BLaER1 (cell line): ENCODE measurements around the gene GDF7.

Source experiments
- H3K27ac ChIP-seq: shearing (Covaris generic); formaldehyde crosslinking; 2 replicates; pipeline ENCODE4 v1.8.1; 2022
- H3K27me3 ChIP-seq: shearing (Covaris generic); formaldehyde crosslinking; 2 replicates; pipeline ENCODE4 v1.8.1; 2022
- H3K36me3 ChIP-seq: shearing (Covaris generic); formaldehyde crosslinking; 2 replicates; pipeline ENCODE4 v1.8.1; 2022
- H3K4me1 ChIP-seq: shearing (Covaris generic); formaldehyde crosslinking; 2 replicates; pipeline ENCODE4 v1.8.1; 2022
- H3K4me2 ChIP-seq: shearing (Covaris generic); formaldehyde crosslinking; 2 replicates; pipeline ENCODE4 v1.8.1; 2022
- H3K4me3 ChIP-seq: shearing (Covaris generic); formaldehyde crosslinking; 2 replicates; pipeline ENCODE4 v1.8.1; 2022
- H3K9ac ChIP-seq: shearing (Covaris generic); formaldehyde crosslinking; 2 replicates; pipeline ENCODE4 v1.8.1; 2022
- H3K9me3 ChIP-seq: shearing (Covaris generic); formaldehyde crosslinking; 2 replicates; pipeline ENCODE4 v1.8.1; 2022
- H4K20me1 ChIP-seq: shearing (Covaris generic); formaldehyde crosslinking; 2 replicates; pipeline ENCODE4 v1.8.1; 2022
- Cebpa-rat ChIP-seq: shearing (Covaris generic); IDR thresholded peaks from 2 replicates; pipeline ENCODE4 v1.8.1; 2022

The GDF7 gene

DNA sequence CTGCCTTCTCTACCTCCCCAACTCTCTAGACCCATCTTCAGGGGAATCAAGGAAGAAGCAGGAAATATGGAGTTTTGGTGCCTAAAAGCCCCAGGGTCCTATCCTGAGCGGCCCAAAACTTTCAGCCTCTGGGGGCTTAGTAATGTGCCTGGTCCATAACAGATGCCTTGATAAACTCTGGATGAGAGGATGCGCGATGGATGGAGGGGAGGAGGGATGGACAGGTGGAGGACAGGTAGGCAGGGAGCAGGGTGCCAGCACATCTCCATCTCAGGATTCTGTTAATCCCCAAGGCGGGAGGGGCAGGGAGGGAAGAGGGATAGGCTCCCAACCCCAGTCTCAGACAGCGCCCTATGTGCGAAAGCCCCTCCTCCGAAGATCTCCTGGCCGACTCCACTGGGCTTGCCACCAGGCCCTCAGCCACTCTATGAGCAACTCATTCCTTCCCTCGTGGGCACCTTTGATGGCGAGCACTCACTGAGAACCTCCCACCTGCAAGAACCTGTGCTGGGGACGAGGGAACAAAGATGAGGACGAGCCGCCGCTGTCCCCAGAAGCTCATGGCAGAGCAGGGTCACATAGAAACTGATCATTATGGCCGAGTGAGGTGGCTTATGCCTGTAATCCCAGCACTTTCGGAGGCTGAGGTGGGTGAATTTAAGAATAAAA is 39.1 kb upstream of the GDF7 start:
- Histone ChIP-seq H3K4me3 (no peak overlapping the region), H3K4me2 (peak overlapping the region; percentile 84), H3K27me3 (no peaks in the 10 kb centered on the region), H3K9ac (no peak overlapping the region), H3K9me3 (no peaks in the 10 kb centered on the region), H4K20me1 (peaks cover 48% of the 10 kb centered on the region), H3K27ac (no peak overlapping the region), H3K4me1 (peaks cover 58% of the 10 kb centered on the region), H3K36me3 (peaks cover 38% of the 10 kb centered on the region)
- no peak for TF ChIP-seq Cebpa-rat

- Histone ChIP-seq H3K27ac (no peak overlapping the region), H4K20me1 (peaks cover 44% of the 10 kb centered on the region), H3K27me3 (no peaks in the 10 kb centered on the region), H3K9me3 (no peaks in the 10 kb centered on the region), H3K4me3 (no peak overlapping the region), H3K4me1 (peaks cover 62% of the 10 kb centered on the region), H3K4me2 (no peak overlapping the region), H3K9ac (no peak overlapping the region), H3K36me3 (peaks cover 25% of the 10 kb centered on the region; the same call in 1 of the 2 replicates)
- TF ChIP-seq Cebpa-rat: no peak
Observed at GRCh38 chr2:20629181-20629580, 37.8 kb upstream of the GDF7 start.

GRCh38 chr2:20629581-20630171 is 37.3 kb upstream of the GDF7 start:
- no peaks in the 10 kb centered on the region for H3K27me3 ChIP-seq
- peaks cover 20% of the 10 kb centered on the region; the same call in 1 of the 2 replicates for H3K36me3 ChIP-seq
- H3K9ac ChIP-seq: no peak overlapping the region
- TF ChIP-seq Cebpa-rat: no peak
- H3K27ac ChIP-seq: no peak overlapping the region
- no peak overlapping the region for H3K4me2 ChIP-seq
- H3K9me3 ChIP-seq: no peaks in the 10 kb centered on the region
- H3K4me3 ChIP-seq: no peak overlapping the region
- H4K20me1 ChIP-seq: peaks cover 47% of the 10 kb centered on the region
- H3K4me1 ChIP-seq: peaks cover 64% of the 10 kb centered on the region

GRCh38 chr2:20630967-20631366 is 36.0 kb upstream of the GDF7 start:
- no peaks in the 10 kb centered on the region for H3K27me3 ChIP-seq
- no peaks in the 10 kb centered on the region for H3K9me3 ChIP-seq
- H3K27ac ChIP-seq: no peak overlapping the region
- H3K4me3 ChIP-seq: no peak overlapping the region
- no peak overlapping the region for H3K4me2 ChIP-seq
- no peak overlapping the region for H3K9ac ChIP-seq
- TF ChIP-seq Cebpa-rat: no peak
- peaks cover 64% of the 10 kb centered on the region for H3K4me1 ChIP-seq
- H4K20me1 ChIP-seq: peaks cover 39% of the 10 kb centered on the region
- H3K36me3 ChIP-seq: peaks cover 19% of the 10 kb centered on the region; the same call in 1 of the 2 replicates

DNA sequence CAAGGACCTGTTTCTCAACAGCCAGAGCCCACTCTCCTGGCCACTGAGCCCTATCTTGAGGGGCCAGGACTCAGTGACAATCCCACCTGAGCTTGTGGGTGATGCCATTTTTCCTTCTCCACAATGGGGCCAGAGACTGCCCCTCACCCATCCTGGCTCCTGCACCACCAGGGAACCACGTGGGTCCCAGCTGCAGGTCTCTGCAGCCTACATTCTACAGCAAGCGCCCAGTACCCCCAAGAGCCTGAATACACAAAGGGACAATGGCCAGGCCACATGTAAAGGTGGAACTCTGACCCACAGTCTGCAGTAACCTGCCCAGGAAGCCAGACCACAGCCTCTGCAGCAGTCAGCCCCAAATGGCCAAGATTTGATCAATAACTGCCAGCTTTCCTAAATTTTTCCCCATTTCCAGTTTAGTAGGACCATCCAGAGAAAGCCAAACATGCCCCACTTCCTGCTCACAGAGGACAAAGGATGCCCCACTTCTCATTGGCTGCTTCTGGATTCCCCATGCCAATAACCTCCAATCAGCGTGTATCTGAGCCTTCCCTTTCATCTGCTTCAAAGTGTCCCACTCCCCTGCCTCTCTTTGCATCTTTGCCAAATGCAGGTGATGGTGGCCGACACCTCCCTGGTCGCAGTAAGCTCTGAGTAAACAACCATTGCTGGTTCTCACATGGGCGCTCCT is 35.2 kb upstream of the GDF7 start:
- Histone ChIP-seq H3K27me3 (no peaks in the 10 kb centered on the region), H3K4me1 (peaks cover 57% of the 10 kb centered on the region), H3K4me3 (no peak overlapping the region), H4K20me1 (peaks cover 31% of the 10 kb centered on the region), H3K36me3 (peaks cover 19% of the 10 kb centered on the region; the same call in 1 of the 2 replicates), H3K9me3 (no peaks in the 10 kb centered on the region), H3K9ac (no peak overlapping the region), H3K4me2 (no peak overlapping the region), H3K27ac (no peak overlapping the region)
- no peak for TF ChIP-seq Cebpa-rat

DNA sequence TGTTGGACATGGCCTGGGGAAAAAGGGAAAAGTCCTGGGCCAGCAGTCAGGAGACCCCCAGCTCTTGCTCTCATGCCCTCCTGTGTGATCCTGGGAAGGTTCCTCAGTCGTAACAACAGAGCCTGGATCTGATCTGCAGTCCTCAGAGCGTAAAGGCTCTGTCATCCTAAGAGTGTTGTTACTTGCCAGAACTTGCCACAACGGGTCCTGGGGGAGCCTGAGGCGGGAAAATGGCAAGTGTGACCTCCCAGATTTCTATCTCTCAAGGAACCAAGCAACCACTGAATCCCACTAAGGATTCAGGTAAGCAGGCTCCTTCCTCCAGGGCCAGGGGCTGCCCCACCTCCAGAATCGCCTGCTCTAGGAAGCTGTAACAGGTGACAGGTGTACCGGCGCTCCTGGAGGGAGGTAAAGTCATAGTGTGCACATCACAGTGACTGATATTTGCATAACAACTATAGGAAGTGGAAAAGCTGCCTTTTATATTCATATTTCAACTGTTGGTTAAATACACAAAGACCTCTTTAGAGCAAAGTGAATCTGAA is 34.4 kb upstream of the GDF7 start:
- no peak for TF ChIP-seq Cebpa-rat
- Histone ChIP-seq H3K4me1 (peaks cover 49% of the 10 kb centered on the region), H3K36me3 (peaks cover 25% of the 10 kb centered on the region; the same call in 1 of the 2 replicates), H3K4me2 (peak overlapping the region; percentile 81), H3K4me3 (no peak overlapping the region), H3K9me3 (no peaks in the 10 kb centered on the region), H3K9ac (no peak overlapping the region), H4K20me1 (peaks cover 26% of the 10 kb centered on the region; the same call in 1 of the 2 replicates), H3K27ac (no peak overlapping the region), H3K27me3 (no peaks in the 10 kb centered on the region)

- Histone ChIP-seq H3K4me3 (no peak overlapping the region), H3K4me1 (peaks cover 44% of the 10 kb centered on the region), H4K20me1 (peaks cover 29% of the 10 kb centered on the region; the same call in 1 of the 2 replicates), H3K9me3 (no peaks in the 10 kb centered on the region), H3K27me3 (no peaks in the 10 kb centered on the region), H3K27ac (no peak overlapping the region), H3K4me2 (peak overlapping the region; percentile 81; the same call in 1 of the 2 replicates), H3K9ac (no peak overlapping the region), H3K36me3 (peaks cover 29% of the 10 kb centered on the region; the same call in 1 of the 2 replicates)
- TF ChIP-seq Cebpa-rat: no peak
Observed at GRCh38 chr2:20633001-20633400, 33.9 kb upstream of the GDF7 start.

GRCh38 chr2:20633794-20634506 is 33.0 kb upstream of the GDF7 start:
- Histone ChIP-seq H3K4me1 (peaks cover 49% of the 10 kb centered on the region), H3K4me2 (peak overlapping the region; percentile 81), H3K27ac (peak overlapping the region; percentile 7; the same call in 1 of the 2 replicates), H3K27me3 (no peaks in the 10 kb centered on the region), H4K20me1 (peaks cover 37% of the 10 kb centered on the region; the same call in 1 of the 2 replicates), H3K9ac (0 out of 2 replicates have a peak overlapping the region, but pooled peaks have one; percentile 1), H3K36me3 (peaks cover 39% of the 10 kb centered on the region; the same call in 1 of the 2 replicates), H3K9me3 (no peaks in the 10 kb centered on the region), H3K4me3 (no peak overlapping the region)
- no peak for TF ChIP-seq Cebpa-rat

DNA sequence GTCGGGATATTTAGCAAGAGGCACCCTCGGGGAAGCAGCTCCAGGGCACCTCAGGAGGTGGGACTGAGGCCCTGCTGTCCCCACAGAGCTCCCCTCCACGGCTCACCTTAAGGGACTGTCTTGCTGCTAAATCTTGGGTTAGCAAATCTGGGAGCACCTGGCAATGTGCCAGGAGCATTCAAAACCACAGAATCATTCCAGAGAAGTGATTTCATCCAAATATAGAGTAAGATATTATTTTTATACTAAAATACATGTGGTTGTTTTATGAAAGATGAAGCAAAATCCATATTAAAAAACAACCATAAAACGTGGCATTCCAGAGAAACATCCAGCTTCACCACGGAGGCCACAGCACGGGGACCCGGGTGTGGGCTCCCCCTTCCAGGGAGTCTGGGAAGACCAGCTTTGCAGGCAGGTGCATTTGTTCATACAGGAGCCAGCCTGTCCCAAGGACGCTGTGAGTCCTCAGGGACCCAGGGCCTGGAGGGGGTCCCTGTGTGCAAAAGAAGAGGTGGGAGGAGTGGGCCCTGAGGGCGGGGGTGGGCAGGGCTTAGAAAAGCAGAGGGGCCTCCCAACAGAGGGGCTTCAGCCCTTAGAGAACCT is 32.3 kb upstream of the GDF7 start:
- peak overlapping the region; percentile 1; the same call in 1 of the 2 replicates for H3K9ac ChIP-seq
- peak overlapping the region; percentile 81 for H3K4me2 ChIP-seq
- no peaks in the 10 kb centered on the region for H3K9me3 ChIP-seq
- no peak for TF ChIP-seq Cebpa-rat
- H4K20me1 ChIP-seq: peaks cover 42% of the 10 kb centered on the region; the same call in 1 of the 2 replicates
- no peaks in the 10 kb centered on the region for H3K27me3 ChIP-seq
- peaks cover 54% of the 10 kb centered on the region for H3K4me1 ChIP-seq
- H3K4me3 ChIP-seq: no peak overlapping the region
- peaks cover 42% of the 10 kb centered on the region for H3K36me3 ChIP-seq
- peak overlapping the region; percentile 7; the same call in 1 of the 2 replicates for H3K27ac ChIP-seq
